HG02571 (cell line): Measurements from ENCODE around the gene IL6.
"Not testable (repeated sequence)": the region's sequence is repeated elsewhere in the genome, so short reads cannot be mapped to it uniquely, and the experiment has no call there.

ENCODE experiments used
- ATAC-seq: cut with Tn5 transposase; IDR thresholded peaks from one replicate; pipeline ENCODE4 v1.9.1; 2021; ENCODE audit warnings: mild to moderate bottlenecking, moderate library complexity; ENCODE audit not compliant: unreplicated experiment

IL6 gene

DNA sequence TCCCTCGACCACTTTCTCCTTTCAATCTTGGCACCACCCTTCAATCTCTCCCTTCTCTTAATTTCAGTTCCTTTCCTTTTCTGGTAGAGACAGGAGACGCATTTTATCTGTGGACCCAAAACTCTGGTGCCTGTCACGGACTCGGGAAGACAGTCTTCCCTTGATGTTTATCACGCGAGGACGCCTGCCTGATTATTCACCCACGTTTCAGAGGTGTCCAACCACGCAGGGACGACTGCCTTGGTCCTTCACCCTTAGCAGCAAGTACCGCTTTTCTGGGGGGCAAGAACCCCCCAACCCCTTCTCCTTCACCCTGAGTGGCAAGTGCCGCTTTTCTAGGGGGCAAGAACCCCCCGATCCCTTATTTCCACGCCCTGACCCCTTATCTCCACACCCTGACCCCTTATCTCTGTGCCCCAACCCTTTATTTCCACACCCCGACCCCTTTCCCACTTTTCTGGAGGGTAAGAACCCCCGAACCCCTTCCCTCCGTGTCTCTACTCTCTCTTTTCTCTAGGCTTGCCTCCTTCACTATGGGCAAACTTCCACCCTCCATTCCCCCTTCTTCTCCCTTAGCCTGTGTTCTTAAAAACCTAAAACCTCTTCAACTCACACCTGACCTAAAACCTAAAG, 22.9 kb upstream of the IL6 start:
- not testable (repeated sequence) for ATAC-seq

GRCh38 chr7:22704722-22705121, 22.3 kb upstream of the IL6 start:
- not testable (repeated sequence) for ATAC-seq

- not testable (repeated sequence) for ATAC-seq
Measured at GRCh38 chr7:22705874-22706273, 21.1 kb upstream of the IL6 start.

DNA sequence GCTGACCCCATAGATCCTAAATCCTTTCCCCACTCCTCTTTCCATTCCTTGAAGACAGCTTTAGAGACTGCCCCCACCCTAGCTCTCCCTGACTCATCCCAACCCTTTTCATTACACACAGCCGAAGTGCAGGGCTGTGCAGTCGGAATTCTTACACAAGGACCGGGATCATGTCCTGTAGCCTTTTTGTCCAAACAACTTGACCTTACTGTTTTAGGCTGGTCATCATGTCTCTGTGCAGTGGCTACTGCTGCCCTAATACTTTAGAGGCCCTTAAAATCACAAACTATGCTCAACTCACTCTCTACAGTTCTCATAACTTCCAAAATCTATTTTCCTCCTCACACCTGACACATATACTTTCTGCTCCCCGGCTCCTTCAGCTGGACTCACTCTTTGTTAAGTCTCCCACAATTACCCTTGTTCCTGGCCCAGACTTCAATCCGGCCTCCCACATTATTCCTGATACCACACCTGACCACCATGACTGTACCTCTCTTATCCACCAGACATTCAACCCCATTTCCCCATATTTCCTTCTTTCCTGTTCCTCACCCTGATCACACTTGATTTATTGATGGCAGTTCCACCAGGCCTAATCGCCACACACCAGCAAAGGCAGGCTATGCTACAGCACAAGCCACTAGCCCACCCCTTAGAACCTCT, 19.8 kb upstream of the IL6 start:
- ATAC-seq, result not testable (repeated sequence)

GRCh38 chr7:22708214-22708613, 18.8 kb upstream of the IL6 start:
- not testable (repeated sequence) for ATAC-seq

DNA sequence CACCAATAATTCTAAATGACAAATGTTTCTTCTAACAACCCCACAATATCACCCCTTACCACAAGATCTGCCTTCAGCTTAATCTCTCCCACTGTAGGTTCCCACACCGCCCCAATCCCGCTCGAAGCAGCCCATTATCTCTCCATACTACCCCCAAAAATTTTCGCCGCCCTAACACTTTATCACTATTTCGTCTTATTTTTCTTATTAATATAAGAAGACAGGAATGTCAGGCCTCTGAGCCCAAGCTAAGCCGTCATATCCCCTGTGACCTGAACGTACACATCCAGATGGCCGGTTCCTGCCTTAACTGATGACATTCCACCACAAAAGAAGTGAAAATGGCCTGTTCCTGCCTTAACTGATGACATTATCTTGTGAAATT, 18.3 kb upstream of the IL6 start:
- ATAC-seq, result not testable (repeated sequence)

GRCh38 chr7:22709062-22709829, 17.8 kb upstream of the IL6 start:
- ATAC-seq, result not testable (repeated sequence)

DNA sequence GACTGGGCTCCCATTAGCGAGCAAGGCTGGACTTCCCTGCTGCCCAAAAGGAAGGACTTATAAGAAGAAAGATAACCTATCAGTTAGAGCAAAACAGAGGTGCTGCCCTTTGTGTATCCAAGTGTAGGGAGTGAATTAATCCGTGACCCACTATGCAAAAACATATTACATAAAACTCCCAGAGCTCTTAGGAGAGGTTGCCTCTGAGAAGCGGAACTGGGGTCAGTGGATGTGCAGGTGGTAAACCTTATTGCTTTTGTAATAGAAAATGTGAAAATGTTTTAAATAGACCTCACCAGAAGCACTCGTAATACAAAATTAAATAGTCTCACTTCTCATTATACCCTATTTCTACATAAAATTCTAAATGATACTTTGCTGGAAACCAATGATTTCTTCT, 17.1 kb upstream of the IL6 start:
- no peak for ATAC-seq

- no peak for ATAC-seq
Measured at GRCh38 chr7:22712999-22713398, 14.0 kb upstream of the IL6 start.

- ATAC-seq, result no peak
Measured at GRCh38 chr7:22713463-22713862, 13.5 kb upstream of the IL6 start.

DNA sequence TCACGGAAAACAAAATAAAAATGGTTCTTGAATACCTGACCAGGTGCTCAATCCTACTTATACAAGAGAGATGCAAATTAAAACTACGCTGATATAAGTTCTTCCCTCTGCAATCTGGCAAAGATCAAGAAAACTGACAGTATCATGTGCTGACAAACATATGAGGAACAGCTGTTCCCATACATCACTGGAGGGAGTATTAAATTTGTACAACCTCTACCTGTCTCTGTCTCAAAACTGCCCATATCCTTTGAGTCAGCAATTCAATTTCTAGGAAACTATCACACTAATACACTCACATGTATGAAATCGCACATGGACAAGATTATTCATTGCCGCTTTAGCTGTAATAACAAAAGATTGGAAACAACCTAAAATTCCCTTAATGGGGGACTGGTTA, 11.0 kb upstream of the IL6 start:
- ATAC-seq, result no peak

GRCh38 chr7:22717760-22718159, 9.2 kb upstream of the IL6 start:
- no peak for ATAC-seq

GRCh38 chr7:22718200-22718711, 8.7 kb upstream of the IL6 start:
- ATAC-seq, result no peak

GRCh38 chr7:22718911-22719420, 8.0 kb upstream of the IL6 start:
- ATAC-seq, result no peak

DNA sequence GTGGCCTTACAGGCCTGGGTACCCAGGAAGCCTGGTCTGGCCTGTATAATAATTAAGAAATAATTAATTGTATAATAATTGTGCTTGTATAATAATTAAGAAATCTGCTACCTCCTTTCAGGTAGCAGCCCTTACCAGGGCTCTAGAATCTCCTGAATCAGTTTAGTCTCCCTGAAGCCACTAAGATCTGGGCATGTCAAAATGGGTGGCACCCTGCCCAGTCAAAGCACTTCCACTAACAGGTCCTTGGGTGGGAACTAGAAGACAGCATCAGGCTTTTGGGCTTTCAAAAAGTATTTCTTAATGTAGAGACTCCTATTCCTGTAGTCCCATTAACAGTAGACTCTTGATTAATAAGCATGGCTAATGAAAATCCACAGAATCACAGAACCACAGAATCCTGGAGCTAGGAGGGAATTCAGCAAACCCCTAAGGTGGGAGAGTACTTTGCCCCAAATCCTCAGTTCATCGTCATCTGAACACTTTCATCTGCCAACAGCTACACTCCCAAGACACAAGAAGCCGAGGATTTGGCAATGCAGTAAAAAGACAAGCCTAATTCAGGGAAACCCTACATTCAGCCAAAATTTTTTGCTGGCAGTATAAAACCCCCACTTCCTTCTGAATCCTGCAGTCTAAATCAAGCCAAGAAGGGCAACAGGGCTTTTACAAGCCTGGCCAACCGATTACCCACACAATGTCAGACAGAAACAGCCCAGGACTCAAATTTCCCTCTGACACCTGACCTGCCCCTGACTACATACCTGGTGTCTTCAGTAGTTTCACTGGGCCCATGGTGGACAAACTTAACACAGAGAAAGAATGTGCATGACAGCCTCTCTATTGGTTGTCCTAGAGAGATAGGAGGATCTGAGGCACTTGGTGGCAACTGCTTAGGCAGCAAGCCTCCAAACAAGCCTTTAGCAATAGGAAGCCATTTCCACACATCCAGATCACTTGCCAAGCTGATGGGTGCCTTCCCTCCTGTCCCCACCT, 5.9 kb upstream of the IL6 start:
- ATAC-seq, result no peak

GRCh38 chr7:22722536-22723180, 4.3 kb upstream of the IL6 start:
- no peak for ATAC-seq

- ATAC-seq, result no peak
Measured at GRCh38 chr7:22723181-22723601, 3.8 kb upstream of the IL6 start.

DNA sequence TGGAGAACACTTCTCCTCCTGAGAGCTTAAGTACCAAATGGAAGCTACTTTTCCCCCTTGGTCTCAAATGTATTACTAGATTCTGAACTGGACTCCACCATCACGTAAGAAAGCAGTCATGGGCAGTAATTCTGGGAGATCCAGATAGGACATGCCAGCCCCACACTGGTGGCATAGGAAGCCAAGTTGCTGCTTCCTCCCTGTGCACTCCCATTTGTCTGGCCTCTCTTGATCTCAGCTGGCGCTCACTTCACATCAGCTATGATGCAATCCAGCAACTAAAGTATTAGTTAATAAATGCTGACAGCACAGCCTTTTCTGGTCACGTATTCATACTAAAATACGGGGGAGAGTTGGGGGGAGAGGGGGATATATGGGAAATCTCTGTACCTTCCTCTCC, 3.4 kb upstream of the IL6 start:
- no peak for ATAC-seq

GRCh38 chr7:22724861-22725260, 2.1 kb upstream of the IL6 start:
- no peak for ATAC-seq

DNA sequence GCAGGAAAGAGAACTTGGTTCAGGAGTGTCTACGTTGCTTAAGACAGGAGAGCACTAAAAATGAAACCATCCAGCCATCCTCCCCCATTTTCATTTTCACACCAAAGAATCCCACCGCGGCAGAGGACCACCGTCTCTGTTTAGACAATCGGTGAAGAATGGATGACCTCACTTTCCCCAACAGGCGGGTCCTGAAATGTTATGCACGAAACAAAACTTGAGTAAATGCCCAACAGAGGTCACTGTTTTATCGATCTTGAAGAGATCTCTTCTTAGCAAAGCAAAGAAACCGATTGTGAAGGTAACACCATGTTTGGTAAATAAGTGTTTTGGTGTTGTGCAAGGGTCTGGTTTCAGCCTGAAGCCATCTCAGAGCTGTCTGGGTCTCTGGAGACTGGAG, 1.4 kb upstream of the IL6 start:
- ATAC-seq, result no peak
